WTC11 (cell line): ENCODE data around the gene MBOAT1. TPM values are rescaled to one million over a fixed set of nuclear protein-coding genes. Genes with fewer than 3 reads are reported as not detected.

Source experiments
- ATAC-seq: fragments of 200-7000 bp; cut with Tn5 transposase; 2 replicates; pipeline ENCODE4 v1.10.0; 2021; ENCODE audit warnings: mild to moderate bottlenecking, moderate library complexity
- CTCF ChIA-PET: fragments of 300-600 bp; sonication (Branson Sonifier 250); formaldehyde crosslinking; loops from one replicate; lab custom pipeline; 2021; ENCODE audit warnings: antibody characterized with exemption; lab: Charles Lee
- POLR2A ChIA-PET: fragments of 350-600 bp; sonication (Branson Sonifier 250); formaldehyde crosslinking; loops from one replicate; lab custom pipeline; 2021; ENCODE audit warnings: antibody characterized with exemption; lab: Charles Lee
- DNase-seq: peaks from one replicate; pipeline ENCODE4 v3.0.0; 2021; ENCODE audit warnings: low spot score
- H3K27ac Mint-ChIP-seq: 2 replicates; pipeline ENCODE4 v1.8.0; 2021; ENCODE audit warnings: mixed read lengths
- H3K27me3 Mint-ChIP-seq: 2 replicates; pipeline ENCODE4 v1.8.0; 2021; ENCODE audit warnings: low read depth, mild to moderate bottlenecking, moderate library complexity, mixed read lengths
- H3K36me3 Mint-ChIP-seq: 2 replicates; pipeline ENCODE4 v1.8.0; 2021; ENCODE audit warnings: mixed read lengths
- H3K4me1 Mint-ChIP-seq: 2 replicates; pipeline ENCODE4 v1.8.0; 2022; ENCODE audit warnings: mixed read lengths
- H3K4me3 Mint-ChIP-seq: 2 replicates; pipeline ENCODE4 v1.8.0; 2021; ENCODE audit warnings: mild to moderate bottlenecking, moderate library complexity, mixed read lengths
- H3K9me3 Mint-ChIP-seq: 2 replicates; pipeline ENCODE4 v1.8.0; 2021; ENCODE audit warnings: mixed read lengths
- CBFB ChIP-seq: sonication (generic); formaldehyde crosslinking; IDR thresholded peaks from 2 replicates; pipeline ENCODE4 v1.8.1; 2022; ENCODE audit warnings: mild to moderate bottlenecking, low read depth, missing genetic modification reagents
- EMX1 ChIP-seq: fragments of 250-450 bp; sonication (Bioruptor Pico); IDR thresholded peaks from 2 replicates; pipeline ENCODE4 v1.8.0; 2021; ENCODE audit warnings: mild to moderate bottlenecking
- ESRRA ChIP-seq: sonication (generic); formaldehyde crosslinking; IDR thresholded peaks from 2 replicates; pipeline ENCODE4 v1.8.1; 2022; ENCODE audit warnings: mild to moderate bottlenecking, missing genetic modification reagents, borderline replicate concordance
- GABPB1 ChIP-seq: sonication (generic); formaldehyde crosslinking; IDR thresholded peaks from 2 replicates; pipeline ENCODE4 v1.8.1; 2023; ENCODE audit warnings: mild to moderate bottlenecking, missing genetic modification reagents
- GRHL2 ChIP-seq: fragments of 250-450 bp; sonication (Bioruptor Pico); IDR thresholded peaks from 2 replicates; pipeline ENCODE4 v1.8.0; 2022; ENCODE audit warnings: mild to moderate bottlenecking, moderate library complexity; ENCODE audit not compliant: insufficient replicate concordance, severe bottlenecking
- GTF2I ChIP-seq: fragments of 250-450 bp; sonication (Bioruptor Pico); conservative IDR thresholded peaks from 2 replicates; pipeline ENCODE4 v1.4.0; 2021; ENCODE audit warnings: mild to moderate bottlenecking
- KAT7 ChIP-seq: sonication (generic); formaldehyde crosslinking; IDR thresholded peaks from 2 replicates; pipeline ENCODE4 v1.8.1; 2023; ENCODE audit warnings: missing genetic modification reagents, mild to moderate bottlenecking, borderline replicate concordance
- NR2C2 ChIP-seq: sonication (generic); formaldehyde crosslinking; IDR thresholded peaks from 2 replicates; pipeline ENCODE4 v1.8.0; 2022; ENCODE audit warnings: mild to moderate bottlenecking, missing genetic modification reagents
- SMAD4 ChIP-seq: sonication (generic); formaldehyde crosslinking; IDR thresholded peaks from 2 replicates; pipeline ENCODE4 v1.8.0; 2022; ENCODE audit warnings: mild to moderate bottlenecking, missing genetic modification reagents
- SOX15 ChIP-seq: fragments of 250-450 bp; sonication (Bioruptor Pico); IDR thresholded peaks from 2 replicates; pipeline ENCODE4 v1.9.0; 2021; ENCODE audit warnings: mild to moderate bottlenecking
- TEAD1 ChIP-seq: sonication (generic); formaldehyde crosslinking; IDR thresholded peaks from 2 replicates; pipeline ENCODE4 v1.8.0; 2022; ENCODE audit warnings: mild to moderate bottlenecking, missing genetic modification reagents
- TP53 ChIP-seq: sonication (generic); formaldehyde crosslinking; IDR thresholded peaks from 2 replicates; pipeline ENCODE4 v1.8.1; 2023; ENCODE audit warnings: mild to moderate bottlenecking, missing genetic modification reagents
- USF2 ChIP-seq: sonication (generic); formaldehyde crosslinking; IDR thresholded peaks from 2 replicates; pipeline ENCODE4 v1.8.1; 2023; ENCODE audit warnings: mild to moderate bottlenecking, missing genetic modification reagents, moderate library complexity
- ZNF281 ChIP-seq: sonication (generic); formaldehyde crosslinking; IDR thresholded peaks from 2 replicates; pipeline ENCODE4 v1.8.0; 2023; ENCODE audit warnings: mild to moderate bottlenecking, missing genetic modification reagents
- ZNF423 ChIP-seq: fragments of 250-450 bp; sonication (Bioruptor Pico); IDR thresholded peaks from 2 replicates; pipeline ENCODE4 v2.1.2; 2022; ENCODE audit warnings: mild to moderate bottlenecking, moderate library complexity
- total RNA-seq: library from RNA; stranded (reverse); gene quantifications from 3 replicates; pipeline ENCODE4 v1.2.3, GENCODE V29; 2021
- TF ChIP-seq, protein P1 (sequence below): fragments of 250-450 bp; sonication (Bioruptor Pico); IDR thresholded peaks from 2 replicates; pipeline ENCODE4 v1.9.0; 2021; ENCODE audit warnings: mild to moderate bottlenecking
- TF ChIP-seq, protein P2 (sequence below): sonication (generic); formaldehyde crosslinking; IDR thresholded peaks from 2 replicates; pipeline ENCODE4 v1.8.0; 2022; ENCODE audit warnings: missing genetic modification reagents

Gene MBOAT1
- total RNA-seq, 1 experiment from 2014 or later: 22.9 TPM

DNA sequence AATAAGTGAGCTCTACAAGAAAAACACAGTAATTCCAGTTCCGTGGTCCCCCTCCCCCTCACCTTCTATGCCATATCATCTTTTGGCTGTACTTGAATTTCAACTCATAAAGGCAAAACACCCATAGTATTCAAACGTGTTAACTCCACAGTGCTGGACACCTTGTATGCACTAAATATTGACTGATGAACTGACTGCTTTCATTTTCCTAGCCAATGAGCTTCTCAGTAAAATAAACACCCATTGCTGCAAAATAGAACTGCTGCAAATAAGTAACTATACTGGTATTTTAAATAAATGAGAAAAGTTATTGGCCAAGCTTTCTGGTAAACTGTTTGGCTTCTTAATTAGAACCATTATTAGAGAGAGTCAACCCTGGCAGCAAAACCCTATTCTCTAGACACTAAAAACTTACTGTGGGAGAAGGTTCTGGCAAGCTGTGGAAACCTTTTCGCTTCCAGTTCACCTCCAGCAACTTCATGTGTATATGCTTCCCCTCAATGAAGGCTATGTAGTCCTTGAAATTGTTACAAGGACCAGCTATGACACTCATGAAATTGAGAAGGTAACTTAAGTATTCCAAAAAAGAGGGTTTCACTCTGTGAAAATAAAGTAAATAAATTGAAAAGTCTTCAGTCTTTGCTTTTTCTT lies 86.0 kb downstream of the MBOAT1 start:
- ATAC-seq (no peak), DNase-seq (no peak)
- Mint-ChIP-seq H3K9me3 (no peaks in the 10 kb centered on the region), H3K36me3 (peaks cover 15% of the 10 kb centered on the region; the same call in 1 of the 2 replicates), H3K4me1 (peaks cover 11% of the 10 kb centered on the region), H3K4me3 (no peak overlapping the region), H3K27ac (no peak overlapping the region; the same call in 1 of the 2 replicates), H3K27me3 (no peaks in the 10 kb centered on the region)
- CTCF ChIA-PET: interaction anchor here (0.6 to 4.7 kb wide), 42 partner anchors 8 to 1101 kb away, joined by 3 to 76 read pairs (median 4); partner anchors contain the start of gene MBOAT1
- TF ChIP-seq SMAD4 (no peak), GRHL2 (CRISPR knock-in tag) (no peak), TEAD1 (CRISPR knock-in tag) (no peak), USF2 (CRISPR knock-in tag) (no peak)
- TF ChIP-seq, protein P1, sequence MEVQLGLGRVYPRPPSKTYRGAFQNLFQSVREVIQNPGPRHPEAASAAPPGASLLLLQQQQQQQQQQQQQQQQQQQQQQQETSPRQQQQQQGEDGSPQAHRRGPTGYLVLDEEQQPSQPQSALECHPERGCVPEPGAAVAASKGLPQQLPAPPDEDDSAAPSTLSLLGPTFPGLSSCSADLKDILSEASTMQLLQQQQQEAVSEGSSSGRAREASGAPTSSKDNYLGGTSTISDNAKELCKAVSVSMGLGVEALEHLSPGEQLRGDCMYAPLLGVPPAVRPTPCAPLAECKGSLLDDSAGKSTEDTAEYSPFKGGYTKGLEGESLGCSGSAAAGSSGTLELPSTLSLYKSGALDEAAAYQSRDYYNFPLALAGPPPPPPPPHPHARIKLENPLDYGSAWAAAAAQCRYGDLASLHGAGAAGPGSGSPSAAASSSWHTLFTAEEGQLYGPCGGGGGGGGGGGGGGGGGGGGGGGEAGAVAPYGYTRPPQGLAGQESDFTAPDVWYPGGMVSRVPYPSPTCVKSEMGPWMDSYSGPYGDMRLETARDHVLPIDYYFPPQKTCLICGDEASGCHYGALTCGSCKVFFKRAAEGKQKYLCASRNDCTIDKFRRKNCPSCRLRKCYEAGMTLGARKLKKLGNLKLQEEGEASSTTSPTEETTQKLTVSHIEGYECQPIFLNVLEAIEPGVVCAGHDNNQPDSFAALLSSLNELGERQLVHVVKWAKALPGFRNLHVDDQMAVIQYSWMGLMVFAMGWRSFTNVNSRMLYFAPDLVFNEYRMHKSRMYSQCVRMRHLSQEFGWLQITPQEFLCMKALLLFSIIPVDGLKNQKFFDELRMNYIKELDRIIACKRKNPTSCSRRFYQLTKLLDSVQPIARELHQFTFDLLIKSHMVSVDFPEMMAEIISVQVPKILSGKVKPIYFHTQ: no peak
- POLR2A ChIA-PET: no interaction called here

DNA sequence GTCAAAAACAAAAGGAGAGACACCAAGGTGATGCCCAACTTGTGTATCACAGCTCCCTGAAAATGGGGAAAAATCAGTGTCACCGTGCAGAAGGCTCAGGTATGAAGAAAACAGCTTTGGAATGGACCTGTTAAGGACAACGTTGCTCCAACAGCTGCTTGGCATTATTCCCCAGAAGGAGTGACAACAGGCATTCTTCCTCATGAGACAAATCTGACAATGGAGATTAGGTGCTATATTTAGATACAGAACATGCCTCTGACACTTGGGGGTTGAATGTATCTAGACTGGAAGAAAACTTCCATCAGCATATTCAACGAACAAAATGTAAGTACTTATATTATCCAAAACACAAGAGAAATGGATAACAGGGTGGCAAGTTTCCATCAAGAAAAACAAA lies 87.7 kb downstream of the MBOAT1 start:
- TF ChIP-seq, protein P2, sequence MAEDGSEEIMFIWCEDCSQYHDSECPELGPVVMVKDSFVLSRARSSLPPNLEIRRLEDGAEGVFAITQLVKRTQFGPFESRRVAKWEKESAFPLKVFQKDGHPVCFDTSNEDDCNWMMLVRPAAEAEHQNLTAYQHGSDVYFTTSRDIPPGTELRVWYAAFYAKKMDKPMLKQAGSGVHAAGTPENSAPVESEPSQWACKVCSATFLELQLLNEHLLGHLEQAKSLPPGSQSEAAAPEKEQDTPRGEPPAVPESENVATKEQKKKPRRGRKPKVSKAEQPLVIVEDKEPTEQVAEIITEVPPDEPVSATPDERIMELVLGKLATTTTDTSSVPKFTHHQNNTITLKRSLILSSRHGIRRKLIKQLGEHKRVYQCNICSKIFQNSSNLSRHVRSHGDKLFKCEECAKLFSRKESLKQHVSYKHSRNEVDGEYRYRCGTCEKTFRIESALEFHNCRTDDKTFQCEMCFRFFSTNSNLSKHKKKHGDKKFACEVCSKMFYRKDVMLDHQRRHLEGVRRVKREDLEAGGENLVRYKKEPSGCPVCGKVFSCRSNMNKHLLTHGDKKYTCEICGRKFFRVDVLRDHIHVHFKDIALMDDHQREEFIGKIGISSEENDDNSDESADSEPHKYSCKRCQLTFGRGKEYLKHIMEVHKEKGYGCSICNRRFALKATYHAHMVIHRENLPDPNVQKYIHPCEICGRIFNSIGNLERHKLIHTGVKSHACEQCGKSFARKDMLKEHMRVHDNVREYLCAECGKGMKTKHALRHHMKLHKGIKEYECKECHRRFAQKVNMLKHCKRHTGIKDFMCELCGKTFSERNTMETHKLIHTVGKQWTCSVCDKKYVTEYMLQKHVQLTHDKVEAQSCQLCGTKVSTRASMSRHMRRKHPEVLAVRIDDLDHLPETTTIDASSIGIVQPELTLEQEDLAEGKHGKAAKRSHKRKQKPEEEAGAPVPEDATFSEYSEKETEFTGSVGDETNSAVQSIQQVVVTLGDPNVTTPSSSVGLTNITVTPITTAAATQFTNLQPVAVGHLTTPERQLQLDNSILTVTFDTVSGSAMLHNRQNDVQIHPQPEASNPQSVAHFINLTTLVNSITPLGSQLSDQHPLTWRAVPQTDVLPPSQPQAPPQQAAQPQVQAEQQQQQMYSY (CRISPR knock-in tag): no peak
- TF ChIP-seq ESRRA (CRISPR knock-in tag): no peak
- no peak for TF ChIP-seq GTF2I (CRISPR knock-in tag)
- Mint-ChIP-seq H3K9me3 (no peaks in the 10 kb centered on the region), H3K4me3 (no peak overlapping the region), H3K27ac (no peak overlapping the region), H3K27me3 (no peaks in the 10 kb centered on the region), H3K36me3 (peaks cover 11% of the 10 kb centered on the region; the same call in 1 of the 2 replicates), H3K4me1 (peaks cover 11% of the 10 kb centered on the region)
- DNase-seq (no peak), ATAC-seq (no peak)
- ChIA-PET CTCF (interaction anchor here (4.7 kb wide), 1 partner anchor 32 kb away, joined by 76 read pairs; no protein-coding TSS in a partner anchor), POLR2A (no interaction called here)

- no peak for DNase-seq
- no peak for TF ChIP-seq ZNF423 (CRISPR knock-in tag)
- no peak for TF ChIP-seq GABPB1 (CRISPR knock-in tag)
- no peak for TF ChIP-seq KAT7
- TF ChIP-seq, protein P1: no peak
- TF ChIP-seq GTF2I (CRISPR knock-in tag): no peak
- TF ChIP-seq CBFB (CRISPR knock-in tag): no peak
- TF ChIP-seq NR2C2 (CRISPR knock-in tag): no peak
- TF ChIP-seq TP53 (CRISPR knock-in tag): no peak
- TF ChIP-seq SOX15 (CRISPR knock-in tag): no peak
- TF ChIP-seq ZNF281: no peak
- TF ChIP-seq EMX1: no peak
Measured at GRCh38 chr6:20119485-20119884, 92.8 kb downstream of the MBOAT1 start.

More at GRCh38 chr6:20119485-20119884, 92.8 kb downstream of the MBOAT1 start:
- no peak overlapping the region for H3K4me3 Mint-ChIP-seq
- no peaks in the 10 kb centered on the region for H3K9me3 Mint-ChIP-seq
- H3K27ac Mint-ChIP-seq: no peak overlapping the region
- H3K27me3 Mint-ChIP-seq: no peaks in the 10 kb centered on the region
- no peak for ATAC-seq
- peaks cover 10% of the 10 kb centered on the region; the same call in 1 of the 2 replicates for H3K36me3 Mint-ChIP-seq
- ChIA-PET CTCF (interaction anchor here (2.9 to 3.2 kb wide), 2 partner anchors 7 to 27 kb away, joined by 11 to 27 read pairs; no protein-coding TSS in a partner anchor), POLR2A (no interaction called here)
- H3K4me1 Mint-ChIP-seq: peaks cover 13% of the 10 kb centered on the region
